ENCODE measurements around the gene TET3. TPM values are rescaled to one million over a fixed set of nuclear protein-coding genes. Genes with fewer than 3 reads are reported as not detected.

The TET3 gene
- total and polyA plus RNA-seq, 2 donors: 4.2 to 4.5 TPM

GRCh38 chr2:73961823-73962615 is 22.7 kb upstream of the TET3 start:
- 93% methylated on average over 12 of the region's 12 CpGs for WGBS
- DNase-seq (ENCODE audit: low read depth in 6 of 9, low spot score in 9 of 9): no peak
- Histone ChIP-seq H3K27ac (ENCODE audit: low read depth in 1 of 2, low read length in 1 of 2) (no peak overlapping the region), H3K4me3 (ENCODE audit: low read length in 2 of 2) (no peak overlapping the region), H3K9me3 (ENCODE audit: control insufficient read depth in 2 of 2, insufficient read depth in 1 of 2, low read length in 1 of 2) (peaks cover 0 to 7% of the 10 kb centered on the region in 2 donors), H3K4me1 (ENCODE audit: control insufficient read depth in 2 of 2, insufficient read depth in 2 of 2, low read length in 2 of 2) (peaks cover 9 to 15% of the 10 kb centered on the region in 2 donors), H3K36me3 (ENCODE audit: control insufficient read depth in 2 of 2, insufficient read depth in 2 of 2, low read length in 1 of 2) (peaks cover 32 to 36% of the 10 kb centered on the region in 2 donors), H3K27me3 (ENCODE audit: control insufficient read depth in 2 of 2, insufficient read depth in 1 of 2, low read length in 1 of 2) (peaks cover 0 to 2% of the 10 kb centered on the region in 2 donors)

- H3K9me3 ChIP-seq (ENCODE audit: control insufficient read depth in 2 of 2, insufficient read depth in 1 of 2, low read length in 1 of 2): peaks cover 0 to 7% of the 10 kb centered on the region in 2 donors
- H3K36me3 ChIP-seq (ENCODE audit: control insufficient read depth in 2 of 2, insufficient read depth in 2 of 2, low read length in 1 of 2): peaks cover 24 to 30% of the 10 kb centered on the region in 2 donors
- no peak overlapping the region for H3K4me3 ChIP-seq (ENCODE audit: low read length in 2 of 2)
- WGBS: 95% methylated on average over 5 of the region's 5 CpGs
- H3K27ac ChIP-seq (ENCODE audit: low read depth in 1 of 2, low read length in 1 of 2): no peak overlapping the region
- DNase-seq (ENCODE audit: low read depth in 6 of 9, low spot score in 9 of 9): no peak
- peaks cover 0 to 2% of the 10 kb centered on the region in 2 donors for H3K27me3 ChIP-seq (ENCODE audit: control insufficient read depth in 2 of 2, insufficient read depth in 1 of 2, low read length in 1 of 2)
- peaks cover 9 to 15% of the 10 kb centered on the region in 2 donors for H3K4me1 ChIP-seq (ENCODE audit: control insufficient read depth in 2 of 2, insufficient read depth in 2 of 2, low read length in 2 of 2)
Measured at GRCh38 chr2:73962798-73963197, 21.9 kb upstream of the TET3 start.

DNA sequence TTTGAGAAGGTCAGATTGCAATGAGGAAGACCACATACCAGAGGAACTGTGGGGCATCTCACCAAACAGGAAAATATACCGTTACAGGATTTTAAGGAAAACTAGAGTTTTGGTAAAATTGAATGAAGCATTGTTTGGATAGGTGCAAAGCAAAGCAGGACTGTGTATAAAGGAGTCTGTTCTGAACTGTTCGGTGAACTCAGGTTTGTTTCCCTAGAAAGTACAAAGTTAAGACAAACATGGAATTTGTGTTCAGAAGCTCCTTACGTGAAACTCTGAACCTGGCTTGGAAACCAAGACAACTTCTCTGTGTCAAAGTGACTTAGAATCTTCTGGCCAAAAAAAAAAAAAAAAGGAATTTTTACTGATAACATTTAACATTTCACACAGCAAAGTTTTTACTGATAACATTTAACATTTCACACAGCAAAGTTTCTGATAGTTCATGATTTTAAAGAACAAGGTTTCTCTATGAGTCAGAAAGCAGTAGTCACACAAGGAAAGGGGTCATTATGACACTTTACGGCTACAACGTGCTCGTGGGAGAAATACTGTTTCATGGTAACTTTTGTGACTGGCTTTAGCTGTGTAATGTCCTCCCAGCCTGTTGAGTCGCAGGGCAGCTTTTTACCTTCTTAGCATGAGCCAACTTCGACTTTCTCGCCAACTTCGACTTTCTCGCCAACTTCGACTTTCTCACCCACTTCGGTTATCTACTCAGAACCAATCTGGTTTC is 21.2 kb upstream of the TET3 start:
- DNase-seq (ENCODE audit: low read depth in 6 of 9, low spot score in 9 of 9): no peak
- Histone ChIP-seq H3K27ac (ENCODE audit: low read depth in 1 of 2, low read length in 1 of 2) (no peak overlapping the region), H3K9me3 (ENCODE audit: control insufficient read depth in 2 of 2, insufficient read depth in 1 of 2, low read length in 1 of 2) (peaks cover 0 to 7% of the 10 kb centered on the region in 2 donors), H3K4me1 (ENCODE audit: control insufficient read depth in 2 of 2, insufficient read depth in 2 of 2, low read length in 2 of 2) (peaks cover 9 to 15% of the 10 kb centered on the region in 2 donors), H3K27me3 (ENCODE audit: control insufficient read depth in 2 of 2, insufficient read depth in 1 of 2, low read length in 1 of 2) (peaks cover 0 to 2% of the 10 kb centered on the region in 2 donors), H3K36me3 (ENCODE audit: control insufficient read depth in 2 of 2, insufficient read depth in 2 of 2, low read length in 1 of 2) (peaks cover 17 to 22% of the 10 kb centered on the region in 2 donors), H3K4me3 (ENCODE audit: low read length in 2 of 2) (no peak overlapping the region)
- 88% methylated on average over 13 of the region's 13 CpGs for WGBS

- peaks cover 10 to 18% of the 10 kb centered on the region in 2 donors for H3K4me1 ChIP-seq (ENCODE audit: control insufficient read depth in 2 of 2, insufficient read depth in 2 of 2, low read length in 2 of 2)
- H3K27me3 ChIP-seq (ENCODE audit: control insufficient read depth in 2 of 2, insufficient read depth in 1 of 2, low read length in 1 of 2): peaks cover 0 to 2% of the 10 kb centered on the region in 2 donors
- no peak overlapping the region for H3K4me3 ChIP-seq (ENCODE audit: low read length in 2 of 2)
- DNase-seq (ENCODE audit: low read depth in 6 of 9, low spot score in 9 of 9): no peak
- WGBS: 7% methylated on average over 2 of the region's 2 CpGs
- no peak overlapping the region for H3K27ac ChIP-seq (ENCODE audit: low read depth in 1 of 2, low read length in 1 of 2)
- peaks cover 10 to 16% of the 10 kb centered on the region in 2 donors for H3K36me3 ChIP-seq (ENCODE audit: control insufficient read depth in 2 of 2, insufficient read depth in 2 of 2, low read length in 1 of 2)
- H3K9me3 ChIP-seq (ENCODE audit: control insufficient read depth in 2 of 2, insufficient read depth in 1 of 2, low read length in 1 of 2): peaks cover 0 to 7% of the 10 kb centered on the region in 2 donors
Measured at GRCh38 chr2:73964223-73964622, 20.5 kb upstream of the TET3 start.

GRCh38 chr2:73965053-73965452 is 19.7 kb upstream of the TET3 start:
- WGBS: 99% methylated on average over 3 of the region's 3 CpGs
- DNase-seq (ENCODE audit: low read depth in 6 of 9, low spot score in 9 of 9): no peak
- H3K27me3 ChIP-seq (ENCODE audit: control insufficient read depth in 2 of 2, insufficient read depth in 1 of 2, low read length in 1 of 2): peaks cover 0 to 2% of the 10 kb centered on the region in 2 donors
- peaks cover 3 to 9% of the 10 kb centered on the region in 2 donors for H3K36me3 ChIP-seq (ENCODE audit: control insufficient read depth in 2 of 2, insufficient read depth in 2 of 2, low read length in 1 of 2)
- peaks cover 18 to 26% of the 10 kb centered on the region in 2 donors for H3K4me1 ChIP-seq (ENCODE audit: control insufficient read depth in 2 of 2, insufficient read depth in 2 of 2, low read length in 2 of 2)
- peaks cover 0 to 7% of the 10 kb centered on the region in 2 donors for H3K9me3 ChIP-seq (ENCODE audit: control insufficient read depth in 2 of 2, insufficient read depth in 1 of 2, low read length in 1 of 2)
- no peak overlapping the region for H3K4me3 ChIP-seq (ENCODE audit: low read length in 2 of 2)
- no peak overlapping the region for H3K27ac ChIP-seq (ENCODE audit: low read depth in 1 of 2, low read length in 1 of 2)

- no peak for DNase-seq (ENCODE audit: low read depth in 6 of 9, low spot score in 9 of 9)
- WGBS: 95% methylated on average over 8 of the region's 8 CpGs
- no peaks in the 10 kb centered on the region for H3K9me3 ChIP-seq (ENCODE audit: control insufficient read depth in 2 of 2, insufficient read depth in 1 of 2, low read length in 1 of 2)
- no peak overlapping the region for H3K4me3 ChIP-seq (ENCODE audit: low read length in 2 of 2)
- H3K4me1 ChIP-seq (ENCODE audit: control insufficient read depth in 2 of 2, insufficient read depth in 2 of 2, low read length in 2 of 2): peaks cover 35 to 44% of the 10 kb centered on the region in 2 donors
- H3K27me3 ChIP-seq (ENCODE audit: control insufficient read depth in 2 of 2, insufficient read depth in 1 of 2, low read length in 1 of 2): peaks cover 0 to 2% of the 10 kb centered on the region in 2 donors
- no peak overlapping the region for H3K27ac ChIP-seq (ENCODE audit: low read depth in 1 of 2, low read length in 1 of 2)
- no peaks in the 10 kb centered on the region for H3K36me3 ChIP-seq (ENCODE audit: control insufficient read depth in 2 of 2, insufficient read depth in 2 of 2, low read length in 1 of 2)
Measured at GRCh38 chr2:73968357-73968937, 16.3 kb upstream of the TET3 start.

GRCh38 chr2:73969356-73969755 is 15.4 kb upstream of the TET3 start:
- peaks cover 30 to 37% of the 10 kb centered on the region in 2 donors for H3K4me1 ChIP-seq (ENCODE audit: control insufficient read depth in 2 of 2, insufficient read depth in 2 of 2, low read length in 2 of 2)
- no peak overlapping the region for H3K4me3 ChIP-seq (ENCODE audit: low read length in 2 of 2)
- no peak for DNase-seq (ENCODE audit: low read depth in 6 of 9, low spot score in 9 of 9)
- 63% methylated on average over 4 of the region's 4 CpGs for whole genome bisulfite sequencing
- peaks cover 0 to 2% of the 10 kb centered on the region in 2 donors for H3K27me3 ChIP-seq (ENCODE audit: control insufficient read depth in 2 of 2, insufficient read depth in 1 of 2, low read length in 1 of 2)
- H3K9me3 ChIP-seq (ENCODE audit: control insufficient read depth in 2 of 2, insufficient read depth in 1 of 2, low read length in 1 of 2): no peaks in the 10 kb centered on the region
- H3K27ac ChIP-seq (ENCODE audit: low read depth in 1 of 2, low read length in 1 of 2): no peak overlapping the region
- H3K36me3 ChIP-seq (ENCODE audit: control insufficient read depth in 2 of 2, insufficient read depth in 2 of 2, low read length in 1 of 2): no peaks in the 10 kb centered on the region

- WGBS: 34% methylated on average over 6 of the region's 6 CpGs
- Histone ChIP-seq H3K27ac (ENCODE audit: low read depth in 1 of 2, low read length in 1 of 2) (peak overlapping the region in 1 of 2 donors; percentile 84), H3K4me1 (ENCODE audit: control insufficient read depth in 2 of 2, insufficient read depth in 2 of 2, low read length in 2 of 2) (peaks cover 27 to 32% of the 10 kb centered on the region in 2 donors), H3K9me3 (ENCODE audit: control insufficient read depth in 2 of 2, insufficient read depth in 1 of 2, low read length in 1 of 2) (no peaks in the 10 kb centered on the region), H3K27me3 (ENCODE audit: control insufficient read depth in 2 of 2, insufficient read depth in 1 of 2, low read length in 1 of 2) (peaks cover 0 to 1% of the 10 kb centered on the region in 2 donors), H3K4me3 (ENCODE audit: low read length in 2 of 2) (no peak overlapping the region), H3K36me3 (ENCODE audit: control insufficient read depth in 2 of 2, insufficient read depth in 2 of 2, low read length in 1 of 2) (no peaks in the 10 kb centered on the region)
- DNase-seq (ENCODE audit: low read depth in 6 of 9, low spot score in 9 of 9): no peak
Measured at GRCh38 chr2:73970141-73970803, 14.4 kb upstream of the TET3 start.

Measured in thymus (tissue), 11 donors.